Activated T-helper 2 cell treated with anti-CD3 and anti-CD28 coated beads, Interferon-gamma antibody, Interleukin-2, Interleukin-4, amounts not matched to agents 10 μg/mL and 5 μg/mL and 100 μg/mL, durations not matched to agents 14 hours and 24 hours and 36 hours (primary cell): Measurements from ENCODE around the gene SLC9A8. TPM values are rescaled to one million over a fixed set of nuclear protein-coding genes. Genes with fewer than 3 reads are reported as not detected.

Experiments used
- DNase-seq: peaks from one replicate; pipeline ENCODE4 v3.0.0; 2021; ENCODE audit warnings: low spot score
- H3K27ac Mint-ChIP-seq: one replicate; pipeline ENCODE4 v1.8.0; 2021; ENCODE audit warnings: mixed read lengths
- H3K27me3 Mint-ChIP-seq: one replicate; pipeline ENCODE4 v1.8.0; 2021; ENCODE audit warnings: low read depth, mixed read lengths
- H3K36me3 Mint-ChIP-seq: one replicate; pipeline ENCODE4 v1.8.0; 2021; ENCODE audit warnings: low read depth, mixed read lengths
- H3K4me1 Mint-ChIP-seq: one replicate; pipeline ENCODE4 v1.8.0; 2021; ENCODE audit warnings: low read depth, mixed read lengths
- H3K4me3 Mint-ChIP-seq: one replicate; pipeline ENCODE4 v1.8.0; 2021; ENCODE audit warnings: low read depth, mild to moderate bottlenecking, moderate library complexity, mixed read lengths
- H3K9me3 Mint-ChIP-seq: one replicate; pipeline ENCODE4 v1.8.0; 2021; ENCODE audit warnings: mixed read lengths
- intact Hi-C: fragments of 100-400 bp; cut with micrococcal nuclease; formaldehyde crosslinking; loops from one replicate; pipeline ENCODE4 v1.15.1; 2023
- total RNA-seq: library from RNA; stranded (reverse); gene quantifications from 2 replicates; pipeline ENCODE4 v1.2.3, GENCODE V29; 2022

Gene SLC9A8
- total RNA-seq, 1 donor from 2014 or later: 18.7 TPM

DNA sequence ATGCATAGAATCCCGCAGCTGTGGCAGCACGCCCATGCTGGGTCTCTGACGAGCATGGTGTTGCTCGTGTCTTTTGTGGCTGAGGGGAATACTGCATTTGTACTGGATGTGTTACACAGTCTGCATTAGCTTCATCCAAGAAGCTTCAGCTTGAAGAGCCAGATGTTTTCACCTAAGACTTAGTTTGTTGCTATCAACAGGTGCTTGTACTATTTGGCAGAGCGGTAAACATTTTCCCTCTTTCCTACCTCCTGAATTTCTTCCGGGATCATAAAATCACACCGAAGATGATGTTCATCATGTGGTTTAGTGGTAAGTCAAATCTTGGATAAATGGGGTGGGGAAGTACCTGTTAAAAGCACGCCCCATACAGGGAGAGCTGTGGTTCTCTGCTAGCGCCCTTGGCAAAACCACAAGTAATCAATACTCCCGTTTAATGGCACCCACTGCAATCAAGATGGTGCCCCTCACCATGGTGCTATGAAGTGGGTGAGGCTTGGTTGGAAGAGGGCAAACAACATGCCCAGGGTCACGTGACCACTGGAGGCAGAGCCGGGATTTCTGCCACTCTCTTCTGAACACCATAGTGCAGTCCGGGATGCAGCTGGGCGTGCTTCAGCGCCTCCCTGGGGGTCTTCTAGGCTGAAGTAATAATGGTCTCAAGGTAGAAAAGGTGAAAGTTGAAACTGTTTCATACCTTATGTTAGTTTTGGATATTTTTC is 68.3 kb downstream of the SLC9A8 start:
- Mint-ChIP-seq H3K4me1 (no peaks in the 10 kb centered on the region), H3K9me3 (no peaks in the 10 kb centered on the region), H3K36me3 (peaks cover 41% of the 10 kb centered on the region), H3K4me3 (no peak overlapping the region), H3K27ac (peak overlapping the region; percentile 3), H3K27me3 (no peaks in the 10 kb centered on the region)
- intact Hi-C loops: no loop called here
- DNase-seq: no peak

DNA sequence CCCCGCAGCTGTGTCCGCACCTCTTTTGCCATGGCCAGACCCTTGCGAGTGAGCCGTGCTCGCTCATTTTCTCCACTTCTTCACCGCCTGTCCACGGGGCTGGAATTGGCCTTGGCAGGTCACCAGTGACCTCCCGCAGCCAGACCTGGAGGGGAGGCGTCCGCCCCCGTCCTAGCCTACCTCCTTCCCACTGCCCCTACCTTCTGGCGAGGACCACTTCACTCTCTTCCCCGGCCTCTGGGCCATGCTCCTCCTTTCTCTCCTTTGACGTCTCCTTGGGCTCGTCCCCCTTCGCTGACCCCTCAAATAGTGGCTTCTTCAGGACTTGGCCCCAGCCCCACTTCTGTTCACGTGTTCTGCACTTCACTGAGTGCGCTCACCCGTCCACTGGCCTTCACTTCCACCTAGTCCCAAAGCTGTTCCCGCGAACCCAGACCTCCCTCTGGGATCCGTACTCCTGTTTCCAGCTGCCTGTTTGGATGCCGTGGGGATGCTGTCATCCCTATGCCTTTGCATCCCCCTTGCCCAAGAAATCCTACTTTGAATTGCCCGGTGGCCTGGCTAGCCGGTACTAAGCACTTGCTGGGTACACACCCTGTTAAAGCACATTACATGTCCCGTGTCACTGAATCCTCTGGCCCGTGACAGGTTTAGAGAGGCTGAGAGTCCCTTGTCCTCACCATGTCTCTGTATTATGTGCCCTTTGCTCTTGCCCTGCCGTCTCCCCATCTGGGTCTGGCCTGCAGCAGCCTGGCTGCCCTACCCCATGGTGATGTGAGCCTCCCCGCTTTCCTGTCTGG is 69.7 kb downstream of the SLC9A8 start:
- no peak overlapping the region for H3K4me3 Mint-ChIP-seq
- H3K27ac Mint-ChIP-seq: no peak overlapping the region
- peaks cover 51% of the 10 kb centered on the region for H3K36me3 Mint-ChIP-seq
- intact Hi-C loops: no loop called here
- H3K4me1 Mint-ChIP-seq: no peaks in the 10 kb centered on the region
- DNase-seq: no peak
- no peaks in the 10 kb centered on the region for H3K9me3 Mint-ChIP-seq
- no peaks in the 10 kb centered on the region for H3K27me3 Mint-ChIP-seq

DNA sequence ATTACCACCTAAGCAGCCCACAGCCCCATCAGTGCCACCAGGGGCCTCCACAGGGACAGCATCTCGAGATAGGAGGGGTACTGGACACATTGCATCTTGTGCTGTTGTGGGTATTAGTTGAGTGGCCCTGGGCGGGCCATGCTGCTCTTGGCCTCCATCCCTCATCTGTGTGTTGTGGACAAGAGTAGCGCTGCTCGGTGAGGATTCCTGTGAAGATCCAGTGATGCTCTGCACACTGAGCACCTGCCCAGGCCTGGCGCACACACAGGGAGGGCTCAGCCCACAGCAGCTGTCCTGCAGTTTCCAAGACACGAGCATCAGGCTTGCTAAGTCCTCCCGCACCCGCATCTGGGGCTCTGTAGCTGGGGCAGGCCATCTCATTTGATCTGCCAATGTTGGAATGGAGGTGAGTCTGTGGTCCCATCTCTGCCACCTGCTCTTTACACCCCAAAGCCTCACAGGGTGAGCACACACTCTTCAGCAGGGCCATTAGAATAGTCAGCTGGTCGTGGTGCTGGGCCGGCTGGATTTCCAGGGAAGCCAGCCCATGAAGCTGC is 70.7 kb downstream of the SLC9A8 start:
- Mint-ChIP-seq H3K4me3 (no peak overlapping the region), H3K27me3 (no peaks in the 10 kb centered on the region), H3K36me3 (peaks cover 52% of the 10 kb centered on the region), H3K4me1 (peaks cover 1% of the 10 kb centered on the region), H3K9me3 (no peaks in the 10 kb centered on the region), H3K27ac (no peak overlapping the region)
- DNase-seq: no peak
- intact Hi-C loops: no loop called here

DNA sequence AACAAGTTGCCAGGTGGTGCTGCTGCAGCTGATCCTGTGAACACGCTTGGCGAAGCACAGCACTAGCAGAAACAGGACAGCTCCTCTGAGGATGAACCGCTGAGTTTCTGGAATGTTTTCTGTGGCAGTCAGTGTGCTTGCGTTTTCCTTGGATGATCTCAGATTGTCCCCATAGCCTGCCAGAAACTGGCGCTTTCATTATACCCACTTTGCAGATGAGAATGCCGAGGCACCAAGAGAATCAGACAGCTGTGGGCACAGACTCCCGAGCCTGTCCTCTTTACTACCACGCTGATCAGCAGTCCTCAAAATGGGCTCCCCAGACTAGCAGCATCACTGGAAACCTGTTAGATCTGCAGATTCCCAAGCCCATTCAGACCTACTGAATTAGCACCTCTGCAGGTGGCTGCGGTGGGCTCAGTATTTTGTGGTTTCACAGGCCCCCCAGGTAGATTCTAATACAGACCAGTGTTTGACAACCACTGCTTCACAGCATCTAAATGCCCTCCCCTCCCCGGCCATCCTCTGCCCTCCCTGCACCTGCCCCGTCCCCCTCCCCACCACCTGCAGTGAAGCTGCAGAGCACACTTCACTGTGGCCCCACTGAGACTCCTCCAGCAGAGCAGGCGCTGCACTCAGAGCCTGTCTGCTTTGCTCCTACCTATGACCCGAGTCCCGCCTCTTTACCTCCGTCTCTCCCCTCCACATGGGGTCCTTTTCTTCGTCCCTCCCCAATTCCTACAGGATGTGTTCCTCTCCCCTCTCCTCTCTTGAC is 73.1 kb downstream of the SLC9A8 start:
- intact Hi-C loops: no loop called here
- H3K27me3 Mint-ChIP-seq: no peaks in the 10 kb centered on the region

DNA sequence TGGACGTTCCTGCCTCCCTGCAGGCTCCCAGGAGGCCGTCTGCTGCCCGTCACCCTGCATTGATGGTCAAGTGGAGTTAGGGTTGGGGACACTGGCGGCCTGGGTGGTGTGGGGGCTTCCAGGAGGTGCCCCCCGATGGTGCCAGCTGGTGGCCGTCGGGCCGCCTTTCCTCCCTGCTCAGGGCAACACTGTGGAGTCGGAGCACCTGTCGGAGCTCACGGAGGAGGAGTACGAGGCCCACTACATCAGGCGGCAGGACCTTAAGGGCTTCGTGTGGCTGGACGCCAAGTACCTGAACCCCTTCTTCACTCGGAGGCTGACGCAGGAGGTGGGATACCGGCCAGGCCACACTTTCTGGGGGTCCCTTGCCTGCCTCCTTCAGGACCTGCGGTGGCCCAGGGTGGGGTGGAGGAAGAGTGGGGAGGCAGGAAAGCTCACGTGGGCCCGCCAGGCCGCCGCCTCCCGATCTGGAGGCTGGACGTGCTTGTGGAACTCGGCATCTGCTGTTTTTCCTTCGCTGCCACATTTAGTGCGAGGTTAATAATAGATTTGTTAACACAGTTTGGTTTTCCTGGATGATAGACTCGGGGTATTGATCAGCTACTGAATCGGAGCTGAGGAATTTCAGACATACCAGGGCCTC is 74.1 kb downstream of the SLC9A8 start:
- H3K36me3 Mint-ChIP-seq: peaks cover 55% of the 10 kb centered on the region
- H3K27ac Mint-ChIP-seq: no peak overlapping the region
- DNase-seq: no peak
- no peak overlapping the region for H3K4me3 Mint-ChIP-seq
- intact Hi-C loops: no loop called here
- H3K9me3 Mint-ChIP-seq: no peaks in the 10 kb centered on the region
- no peaks in the 10 kb centered on the region for H3K27me3 Mint-ChIP-seq
- peaks cover 5% of the 10 kb centered on the region for H3K4me1 Mint-ChIP-seq

More for the DNA sequence above, 73.1 kb downstream of the SLC9A8 start:
- no peaks in the 10 kb centered on the region for H3K9me3 Mint-ChIP-seq
- no peak for DNase-seq
- H3K4me3 Mint-ChIP-seq: no peak overlapping the region
- peaks cover 5% of the 10 kb centered on the region for H3K4me1 Mint-ChIP-seq
- H3K27ac Mint-ChIP-seq: no peak overlapping the region
- H3K36me3 Mint-ChIP-seq: peaks cover 60% of the 10 kb centered on the region

DNA sequence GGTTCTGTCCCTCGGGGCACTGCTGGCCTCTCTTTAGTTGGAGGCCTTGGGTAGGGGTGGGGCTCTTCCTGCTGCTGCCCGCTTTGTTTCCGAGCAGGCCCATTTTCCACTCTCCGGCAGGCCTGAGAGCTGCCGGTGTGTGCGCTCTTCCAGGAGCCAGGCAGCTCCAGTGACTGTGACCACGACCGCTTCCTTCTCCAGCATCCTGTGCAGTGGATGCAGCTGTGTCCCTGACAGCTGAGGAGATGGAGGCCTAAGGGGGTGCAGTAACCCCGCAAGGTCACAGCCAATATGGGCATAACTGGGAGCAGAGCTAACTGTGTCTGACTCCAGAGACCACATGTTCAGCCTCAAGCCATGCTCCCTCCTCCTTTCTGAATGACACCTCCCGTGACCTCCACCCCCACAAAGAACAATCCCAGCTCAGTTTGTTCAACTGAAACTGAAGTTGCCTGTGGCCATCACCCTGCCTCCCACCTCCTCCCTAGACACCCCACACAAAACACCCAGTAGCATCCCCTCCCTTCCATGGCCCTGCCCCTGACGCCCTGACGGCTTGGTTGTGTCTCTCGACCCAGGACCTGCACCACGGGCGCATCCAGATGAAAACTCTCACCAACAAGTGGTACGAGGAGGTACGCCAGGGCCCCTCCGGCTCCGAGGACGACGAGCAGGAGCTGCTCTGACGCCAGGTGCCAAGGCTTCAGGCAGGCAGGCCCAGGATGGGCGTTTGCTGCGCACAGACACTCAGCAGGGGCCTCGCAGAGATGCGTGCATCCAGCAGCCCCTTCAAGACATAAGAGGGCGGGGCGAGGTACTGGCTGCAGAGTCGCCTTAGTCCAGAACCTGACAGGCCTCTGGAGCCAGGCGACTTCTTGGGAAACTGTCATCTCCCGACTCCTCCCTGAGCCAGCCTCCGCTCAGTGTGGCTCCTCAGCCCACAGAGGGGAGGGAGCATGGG is 74.9 kb downstream of the SLC9A8 start:
- H3K27ac Mint-ChIP-seq: peak overlapping the region; percentile 30
- peaks cover 5% of the 10 kb centered on the region for H3K4me1 Mint-ChIP-seq
- peaks cover 50% of the 10 kb centered on the region for H3K36me3 Mint-ChIP-seq
- H3K9me3 Mint-ChIP-seq: no peaks in the 10 kb centered on the region
- DNase-seq: no peak
- no peak overlapping the region for H3K4me3 Mint-ChIP-seq
- H3K27me3 Mint-ChIP-seq: no peaks in the 10 kb centered on the region
- intact Hi-C loops: loop anchor here (1.0 kb wide), 1 partner anchor 276 kb away; no protein-coding TSS in a partner anchor

DNA sequence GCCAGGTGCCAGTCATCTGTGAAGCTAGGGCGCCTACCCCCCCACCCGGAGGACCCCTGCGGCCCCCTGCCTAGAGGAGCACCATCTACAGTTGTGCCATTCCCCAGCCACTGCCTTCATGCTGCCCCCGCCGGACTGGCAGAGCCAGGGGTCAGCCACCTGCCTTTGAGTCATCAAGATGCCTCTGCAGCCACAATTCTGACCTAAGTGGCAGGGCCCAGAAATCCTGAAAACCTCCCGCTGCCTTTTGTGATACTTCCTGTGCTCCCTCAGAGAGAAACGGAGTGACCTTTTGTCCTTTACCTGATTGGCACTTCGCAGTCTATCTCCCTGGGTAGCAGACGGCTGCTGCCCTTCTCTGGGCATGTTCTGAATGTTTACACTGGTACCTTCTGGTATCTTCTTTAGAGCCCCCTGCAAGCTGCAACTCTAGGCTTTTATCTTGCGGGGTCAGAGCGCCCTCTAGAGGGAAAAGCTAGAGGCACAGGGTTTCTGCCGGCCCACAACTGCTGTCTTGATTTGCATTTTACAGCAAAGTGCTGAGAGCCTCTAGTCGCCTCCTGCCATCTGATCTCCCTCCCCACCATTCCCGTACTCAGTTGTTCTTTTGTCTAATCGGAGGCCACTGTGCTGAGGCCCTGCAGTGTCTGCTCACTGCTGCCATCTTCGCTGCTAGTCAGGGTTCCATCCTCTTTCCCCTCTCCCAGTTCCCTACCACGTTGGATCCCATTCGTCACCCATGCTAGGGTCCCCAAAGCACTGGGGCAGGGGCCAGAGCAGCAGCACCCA is 75.8 kb downstream of the SLC9A8 start:
- peaks cover 11% of the 10 kb centered on the region for H3K4me1 Mint-ChIP-seq
- no peaks in the 10 kb centered on the region for H3K9me3 Mint-ChIP-seq
- no peaks in the 10 kb centered on the region for H3K27me3 Mint-ChIP-seq
- H3K4me3 Mint-ChIP-seq: no peak overlapping the region
- peak; percentile 46 for DNase-seq
- peaks cover 47% of the 10 kb centered on the region for H3K36me3 Mint-ChIP-seq
- intact Hi-C loops: loop anchor here (1.0 kb wide), 1 partner anchor 277 kb away; no protein-coding TSS in a partner anchor
- H3K27ac Mint-ChIP-seq: peak overlapping the region; percentile 59

DNA sequence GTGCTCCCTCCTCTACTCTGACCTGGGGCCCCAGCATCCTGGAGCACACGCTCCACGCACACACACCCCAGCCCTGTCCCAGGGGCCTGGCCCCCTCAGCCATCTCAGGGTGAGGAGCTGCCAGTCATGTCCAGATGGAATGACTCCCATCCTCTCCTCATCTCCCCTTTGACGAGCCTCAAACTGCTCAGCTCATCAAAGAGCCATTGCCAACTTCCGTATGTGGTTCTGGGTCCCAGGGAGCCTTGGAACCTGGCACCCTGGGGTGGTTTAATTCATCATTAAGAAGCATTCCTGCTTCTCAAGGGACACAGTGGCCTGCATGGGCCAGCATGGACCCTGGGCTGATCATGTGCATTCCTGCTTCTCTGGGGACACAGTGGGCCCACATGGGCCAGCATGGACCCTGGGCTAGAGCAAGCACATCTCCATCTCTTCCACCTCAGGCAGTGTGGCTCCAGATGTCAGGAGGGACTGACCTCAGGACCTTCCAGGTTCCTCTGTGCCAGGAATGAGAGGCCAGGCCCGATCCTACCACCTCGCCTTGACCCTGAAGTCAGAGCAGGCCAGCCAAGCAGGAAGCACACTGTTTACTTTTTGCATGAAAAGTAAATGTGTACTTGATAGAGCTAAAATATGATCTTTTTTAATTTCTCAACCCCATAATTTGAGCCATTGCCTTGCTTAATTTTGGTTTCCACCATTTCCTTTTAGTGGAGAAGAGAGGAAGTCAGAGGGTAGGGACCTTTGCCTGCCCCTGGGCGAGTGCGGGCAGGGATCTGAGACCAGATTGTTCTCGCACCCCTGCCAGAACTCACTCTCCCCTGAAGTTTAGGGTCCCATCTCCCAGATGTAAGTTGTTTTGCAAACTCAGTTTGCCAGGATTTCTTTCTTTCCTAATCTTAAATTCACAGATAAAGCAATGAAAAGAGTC is 76.6 kb downstream of the SLC9A8 start:
- Mint-ChIP-seq H3K27ac (no peak overlapping the region), H3K9me3 (no peaks in the 10 kb centered on the region), H3K27me3 (no peaks in the 10 kb centered on the region), H3K4me1 (peaks cover 20% of the 10 kb centered on the region), H3K4me3 (no peak overlapping the region), H3K36me3 (peaks cover 42% of the 10 kb centered on the region)
- DNase-seq: no peak
- intact Hi-C loops: no loop called here

DNA sequence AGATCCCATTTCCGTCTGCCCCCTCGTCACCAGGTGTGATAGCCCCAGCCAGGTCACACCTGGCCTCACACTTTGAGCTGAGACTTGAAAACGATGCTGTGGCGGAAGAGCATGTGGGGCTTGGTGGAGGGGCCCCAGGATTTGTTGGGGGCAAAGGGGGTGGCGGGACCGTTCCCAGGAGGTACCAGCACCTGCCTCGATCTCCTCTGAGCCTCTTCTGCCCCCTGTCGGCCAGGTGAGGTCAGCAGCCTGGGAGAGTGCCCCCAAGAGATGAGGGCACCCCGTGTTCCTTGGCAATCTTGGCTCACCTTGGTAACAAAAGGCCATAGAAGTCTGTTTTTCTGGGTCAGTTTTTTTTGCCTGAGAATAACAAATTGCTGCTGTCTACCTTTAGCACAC is 77.3 kb downstream of the SLC9A8 start:
- no peaks in the 10 kb centered on the region for H3K27me3 Mint-ChIP-seq
- no peak overlapping the region for H3K4me3 Mint-ChIP-seq
- no peak overlapping the region for H3K27ac Mint-ChIP-seq
- no peak for DNase-seq
- H3K9me3 Mint-ChIP-seq: no peaks in the 10 kb centered on the region
- intact Hi-C loops: no loop called here
- peaks cover 20% of the 10 kb centered on the region for H3K4me1 Mint-ChIP-seq
- peaks cover 37% of the 10 kb centered on the region for H3K36me3 Mint-ChIP-seq
